ENCODE data around the gene AXIN1.

DNA sequence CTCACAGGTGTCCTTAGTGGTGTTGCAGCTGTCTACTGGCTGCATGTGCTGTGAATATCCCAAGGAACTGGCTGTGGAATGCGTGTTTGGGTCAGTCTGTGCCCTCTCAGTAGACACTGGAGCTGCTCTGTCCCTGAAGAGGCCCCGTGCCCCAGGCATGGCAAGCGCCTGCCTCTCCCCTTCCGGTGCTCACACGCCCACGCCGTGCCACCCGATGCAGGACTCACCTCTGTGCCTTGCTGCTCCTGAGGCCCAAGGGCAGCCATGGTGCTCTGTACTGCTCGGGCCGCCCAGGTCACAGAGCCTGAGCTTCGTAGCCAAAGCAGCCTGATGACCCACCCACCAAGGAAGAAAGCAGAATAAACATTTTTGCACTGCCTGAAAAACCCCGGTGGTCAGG is 86.8 kb downstream of the AXIN1 start:
- no peak for TF ChIP-seq EZH2 (IDR thresholded peaks at IDR 0.05; ENCODE audit: borderline replicate concordance, low read depth, low read length, poor library complexity, severe bottlenecking)
- TF ChIP-seq, protein P1, sequence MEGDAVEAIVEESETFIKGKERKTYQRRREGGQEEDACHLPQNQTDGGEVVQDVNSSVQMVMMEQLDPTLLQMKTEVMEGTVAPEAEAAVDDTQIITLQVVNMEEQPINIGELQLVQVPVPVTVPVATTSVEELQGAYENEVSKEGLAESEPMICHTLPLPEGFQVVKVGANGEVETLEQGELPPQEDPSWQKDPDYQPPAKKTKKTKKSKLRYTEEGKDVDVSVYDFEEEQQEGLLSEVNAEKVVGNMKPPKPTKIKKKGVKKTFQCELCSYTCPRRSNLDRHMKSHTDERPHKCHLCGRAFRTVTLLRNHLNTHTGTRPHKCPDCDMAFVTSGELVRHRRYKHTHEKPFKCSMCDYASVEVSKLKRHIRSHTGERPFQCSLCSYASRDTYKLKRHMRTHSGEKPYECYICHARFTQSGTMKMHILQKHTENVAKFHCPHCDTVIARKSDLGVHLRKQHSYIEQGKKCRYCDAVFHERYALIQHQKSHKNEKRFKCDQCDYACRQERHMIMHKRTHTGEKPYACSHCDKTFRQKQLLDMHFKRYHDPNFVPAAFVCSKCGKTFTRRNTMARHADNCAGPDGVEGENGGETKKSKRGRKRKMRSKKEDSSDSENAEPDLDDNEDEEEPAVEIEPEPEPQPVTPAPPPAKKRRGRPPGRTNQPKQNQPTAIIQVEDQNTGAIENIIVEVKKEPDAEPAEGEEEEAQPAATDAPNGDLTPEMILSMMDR (conservative IDR thresholded peaks at IDR 0.05; ENCODE audit: low read depth, low read length), result no peak
